Liver (tissue), 3 donors: Measurements from ENCODE around the gene MED23.

Source experiments
- EGR1 ChIP-seq, 2 donors: IDR thresholded peaks; 2 replicates each; pipeline ENCODE4 v1.6.1; 2016 to 2018; ENCODE audit warnings: antibody characterized with exemption in 2 of 2, low read depth in 2 of 2
- FOXA1 ChIP-seq: IDR thresholded peaks from 2 replicates; pipeline ENCODE4 v1.6.1; 2016; ENCODE audit warnings: antibody characterized with exemption
- JUND ChIP-seq, 2 donors: IDR thresholded peaks; 2 replicates each; pipeline ENCODE4 v1.6.1; 2016; ENCODE audit warnings: antibody characterized with exemption in 2 of 2
- RXRA ChIP-seq, 2 donors: IDR thresholded peaks; 2 replicates each; pipeline ENCODE4 v1.6.1; 2017 to 2018; ENCODE audit warnings: antibody characterized with exemption in 2 of 2, mild to moderate bottlenecking in 1 of 2
- SP1 ChIP-seq: IDR thresholded peaks from 2 replicates; pipeline ENCODE4 v1.6.1; 2018; ENCODE audit warnings: antibody characterized with exemption, mild to moderate bottlenecking
- TAF1 ChIP-seq: conservative IDR thresholded peaks from 2 replicates; pipeline ENCODE4 v1.6.1; 2016; ENCODE audit warnings: antibody characterized with exemption, mild to moderate bottlenecking
- TF ChIP-seq, protein P1 (sequence below): fragments of 150-350 bp; IDR thresholded peaks from 2 replicates; pipeline ENCODE4 v1.5.1; 2017; ENCODE audit warnings: improper control_type of control experiment, low read depth, low read length; ENCODE audit not compliant: missing input control
- TF ChIP-seq, protein P2 (sequence below): IDR thresholded peaks from 2 replicates; pipeline ENCODE4 v1.6.1; 2016; ENCODE audit warnings: antibody characterized with exemption, mild to moderate bottlenecking
- TF ChIP-seq, protein P3 (sequence below): IDR thresholded peaks from 2 replicates; pipeline ENCODE4 v1.6.1; 2016; ENCODE audit warnings: antibody characterized with exemption
- TF ChIP-seq, protein P4 (sequence below): IDR thresholded peaks from 2 replicates; pipeline ENCODE4 v1.6.1; 2016; ENCODE audit warnings: antibody characterized with exemption
- donor health status: healthy.
- donor health status: healthy.

DNA sequence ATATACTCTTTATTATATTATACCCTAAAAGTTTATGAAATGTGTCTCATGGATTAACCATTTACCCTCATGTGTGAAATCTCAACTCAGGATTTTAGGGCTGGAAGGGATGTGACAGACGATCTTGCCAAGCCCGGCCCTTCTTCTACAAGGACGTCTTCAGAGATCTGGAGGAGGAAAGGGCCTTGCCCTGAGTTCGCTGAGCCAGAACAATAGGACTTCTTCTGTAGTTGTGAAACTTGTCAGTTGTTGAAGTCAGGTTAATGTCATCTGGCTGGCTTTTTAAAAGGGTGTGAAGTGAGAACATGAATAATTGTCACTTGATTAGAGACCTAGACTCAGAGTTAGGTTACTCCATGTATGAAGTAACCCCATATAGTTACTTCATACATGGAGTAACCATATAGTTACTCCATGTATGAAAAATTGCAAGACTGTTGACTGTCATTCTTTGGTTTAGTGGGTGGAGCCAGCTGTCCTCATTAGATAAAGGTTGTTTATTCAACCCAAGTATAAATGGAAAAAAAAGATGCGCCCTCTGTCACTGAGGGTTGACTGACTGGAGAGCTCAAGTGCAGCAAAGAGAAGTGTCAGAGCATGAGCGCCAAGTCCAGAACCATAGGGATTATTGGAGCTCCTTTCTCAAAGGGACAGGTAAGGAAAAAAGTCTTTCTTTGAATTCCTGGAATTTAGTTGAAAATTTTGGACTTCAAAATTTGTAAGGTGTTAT is 55.2 kb downstream of the MED23 start, which contains the start of gene ARG1:
- TF ChIP-seq, protein P1, sequence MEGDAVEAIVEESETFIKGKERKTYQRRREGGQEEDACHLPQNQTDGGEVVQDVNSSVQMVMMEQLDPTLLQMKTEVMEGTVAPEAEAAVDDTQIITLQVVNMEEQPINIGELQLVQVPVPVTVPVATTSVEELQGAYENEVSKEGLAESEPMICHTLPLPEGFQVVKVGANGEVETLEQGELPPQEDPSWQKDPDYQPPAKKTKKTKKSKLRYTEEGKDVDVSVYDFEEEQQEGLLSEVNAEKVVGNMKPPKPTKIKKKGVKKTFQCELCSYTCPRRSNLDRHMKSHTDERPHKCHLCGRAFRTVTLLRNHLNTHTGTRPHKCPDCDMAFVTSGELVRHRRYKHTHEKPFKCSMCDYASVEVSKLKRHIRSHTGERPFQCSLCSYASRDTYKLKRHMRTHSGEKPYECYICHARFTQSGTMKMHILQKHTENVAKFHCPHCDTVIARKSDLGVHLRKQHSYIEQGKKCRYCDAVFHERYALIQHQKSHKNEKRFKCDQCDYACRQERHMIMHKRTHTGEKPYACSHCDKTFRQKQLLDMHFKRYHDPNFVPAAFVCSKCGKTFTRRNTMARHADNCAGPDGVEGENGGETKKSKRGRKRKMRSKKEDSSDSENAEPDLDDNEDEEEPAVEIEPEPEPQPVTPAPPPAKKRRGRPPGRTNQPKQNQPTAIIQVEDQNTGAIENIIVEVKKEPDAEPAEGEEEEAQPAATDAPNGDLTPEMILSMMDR = no peak
- TF ChIP-seq EGR1 (IDR thresholded peaks at IDR 0.05; ENCODE audit: low read depth in 2 of 2) = peak in 1 of 2 donors; percentile 62
- TF ChIP-seq FOXA1 = peak; percentile 89
- TF ChIP-seq, protein P2, sequence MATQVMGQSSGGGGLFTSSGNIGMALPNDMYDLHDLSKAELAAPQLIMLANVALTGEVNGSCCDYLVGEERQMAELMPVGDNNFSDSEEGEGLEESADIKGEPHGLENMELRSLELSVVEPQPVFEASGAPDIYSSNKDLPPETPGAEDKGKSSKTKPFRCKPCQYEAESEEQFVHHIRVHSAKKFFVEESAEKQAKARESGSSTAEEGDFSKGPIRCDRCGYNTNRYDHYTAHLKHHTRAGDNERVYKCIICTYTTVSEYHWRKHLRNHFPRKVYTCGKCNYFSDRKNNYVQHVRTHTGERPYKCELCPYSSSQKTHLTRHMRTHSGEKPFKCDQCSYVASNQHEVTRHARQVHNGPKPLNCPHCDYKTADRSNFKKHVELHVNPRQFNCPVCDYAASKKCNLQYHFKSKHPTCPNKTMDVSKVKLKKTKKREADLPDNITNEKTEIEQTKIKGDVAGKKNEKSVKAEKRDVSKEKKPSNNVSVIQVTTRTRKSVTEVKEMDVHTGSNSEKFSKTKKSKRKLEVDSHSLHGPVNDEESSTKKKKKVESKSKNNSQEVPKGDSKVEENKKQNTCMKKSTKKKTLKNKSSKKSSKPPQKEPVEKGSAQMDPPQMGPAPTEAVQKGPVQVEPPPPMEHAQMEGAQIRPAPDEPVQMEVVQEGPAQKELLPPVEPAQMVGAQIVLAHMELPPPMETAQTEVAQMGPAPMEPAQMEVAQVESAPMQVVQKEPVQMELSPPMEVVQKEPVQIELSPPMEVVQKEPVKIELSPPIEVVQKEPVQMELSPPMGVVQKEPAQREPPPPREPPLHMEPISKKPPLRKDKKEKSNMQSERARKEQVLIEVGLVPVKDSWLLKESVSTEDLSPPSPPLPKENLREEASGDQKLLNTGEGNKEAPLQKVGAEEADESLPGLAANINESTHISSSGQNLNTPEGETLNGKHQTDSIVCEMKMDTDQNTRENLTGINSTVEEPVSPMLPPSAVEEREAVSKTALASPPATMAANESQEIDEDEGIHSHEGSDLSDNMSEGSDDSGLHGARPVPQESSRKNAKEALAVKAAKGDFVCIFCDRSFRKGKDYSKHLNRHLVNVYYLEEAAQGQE = peak; percentile 96
- TF ChIP-seq, protein P3, sequence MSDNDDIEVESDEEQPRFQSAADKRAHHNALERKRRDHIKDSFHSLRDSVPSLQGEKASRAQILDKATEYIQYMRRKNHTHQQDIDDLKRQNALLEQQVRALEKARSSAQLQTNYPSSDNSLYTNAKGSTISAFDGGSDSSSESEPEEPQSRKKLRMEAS = peak; percentile 33
- TF ChIP-seq SP1 = peak; percentile 76
- peak; percentile 100 for TF ChIP-seq TAF1
- peak; percentile 32 to 50 for TF ChIP-seq RXRA (IDR thresholded peaks at IDR 0.05)
- peak; percentile 20 to 28 for TF ChIP-seq JUND (IDR thresholded peaks at IDR 0.05)
- TF ChIP-seq, protein P4, sequence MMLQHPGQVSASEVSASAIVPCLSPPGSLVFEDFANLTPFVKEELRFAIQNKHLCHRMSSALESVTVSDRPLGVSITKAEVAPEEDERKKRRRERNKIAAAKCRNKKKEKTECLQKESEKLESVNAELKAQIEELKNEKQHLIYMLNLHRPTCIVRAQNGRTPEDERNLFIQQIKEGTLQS = peak; percentile 50
